GM21390 (cell line): ENCODE data around the gene SKIC8.

Experiments used
- ATAC-seq: cut with Tn5 transposase; IDR thresholded peaks from one replicate; pipeline ENCODE4 v1.9.1; 2021; ENCODE audit not compliant: unreplicated experiment

The SKIC8 gene

DNA sequence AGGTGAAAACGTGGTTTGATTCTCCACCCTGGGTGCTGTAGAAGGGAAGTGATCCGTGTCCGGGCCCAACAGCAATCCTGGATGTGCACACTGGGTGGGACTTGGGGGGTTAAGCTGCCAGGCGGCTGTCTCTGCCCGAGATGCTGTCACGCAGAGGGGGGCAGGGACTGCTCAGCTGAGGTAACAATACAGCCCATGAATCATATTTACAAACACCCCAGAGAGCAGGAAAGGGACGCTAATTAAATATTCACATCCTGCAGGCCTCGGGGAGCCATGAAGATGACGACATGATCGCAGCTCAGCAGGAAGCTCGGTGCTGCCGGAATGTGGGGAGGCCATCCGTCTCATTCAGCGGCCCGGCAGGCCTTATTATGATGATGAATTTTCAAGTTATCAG, 22.8 kb upstream of the SKIC8 start:
- no peak for ATAC-seq

DNA sequence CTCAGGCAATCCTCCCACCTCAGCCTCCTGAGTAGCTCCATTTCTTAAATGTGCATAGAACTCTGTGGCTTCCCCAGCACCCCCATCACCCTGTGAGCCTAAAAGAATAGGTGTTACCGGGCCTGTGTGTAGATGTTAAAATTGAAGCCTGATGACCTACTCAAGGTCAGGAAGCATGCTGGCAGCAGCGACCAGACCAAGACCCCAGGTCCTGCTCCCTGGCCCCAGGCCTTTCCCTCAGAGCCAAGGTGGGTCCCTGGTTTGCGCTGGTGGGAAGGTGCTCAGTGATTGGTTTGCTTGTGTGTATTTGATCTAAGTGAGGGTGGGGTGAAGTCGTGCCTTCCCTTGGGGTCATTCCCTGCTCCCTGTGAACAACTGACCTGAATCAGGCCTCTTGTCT, 22.4 kb upstream of the SKIC8 start:
- no peak for ATAC-seq

- no peak for ATAC-seq
Observed at GRCh38 chr15:78321041-78321570, 21.7 kb upstream of the SKIC8 start.

DNA sequence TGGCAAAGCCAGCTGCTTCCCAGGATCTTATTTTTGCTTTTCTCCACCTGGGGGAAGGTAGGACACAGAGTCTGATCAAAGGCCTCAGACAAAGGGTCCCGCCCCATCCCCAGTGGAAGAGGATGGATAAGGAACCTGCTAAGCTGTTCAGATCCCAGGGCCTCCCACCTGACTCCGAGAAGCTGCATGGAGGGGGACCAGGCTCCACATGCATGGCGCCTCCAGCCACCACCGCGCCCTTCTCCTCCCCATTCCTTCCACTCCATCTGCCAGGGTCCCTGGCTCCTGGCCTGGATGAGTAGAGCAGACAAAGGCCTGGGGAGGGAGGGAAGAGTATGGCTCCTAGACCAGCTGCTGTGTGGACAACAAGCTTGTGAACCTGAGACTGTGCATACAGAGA, 20.8 kb upstream of the SKIC8 start:
- ATAC-seq, result no peak

DNA sequence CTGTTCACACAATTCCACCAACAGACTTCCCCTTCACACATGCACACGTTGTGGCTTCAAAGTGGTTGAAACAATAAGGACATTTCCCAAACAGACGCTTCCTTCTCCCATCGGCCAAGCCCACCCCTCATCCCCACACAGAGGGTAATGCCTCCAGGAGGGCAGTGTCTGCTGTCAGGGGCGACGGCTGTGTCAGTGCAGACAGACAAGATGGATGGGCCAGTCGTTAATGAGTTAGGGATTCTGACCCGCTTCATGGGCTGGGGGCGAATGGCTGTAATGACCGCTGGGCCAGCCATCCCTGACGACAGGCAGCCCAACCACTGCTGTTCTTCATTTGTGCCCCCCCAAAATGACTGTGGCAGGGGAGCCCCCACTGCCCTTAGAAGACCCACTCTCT, 20.2 kb upstream of the SKIC8 start:
- ATAC-seq, result no peak

- no peak for ATAC-seq
Observed at GRCh38 chr15:78317145-78317836, 17.9 kb upstream of the SKIC8 start.

GRCh38 chr15:78316283-78317083, 17.1 kb upstream of the SKIC8 start:
- ATAC-seq, result no peak

DNA sequence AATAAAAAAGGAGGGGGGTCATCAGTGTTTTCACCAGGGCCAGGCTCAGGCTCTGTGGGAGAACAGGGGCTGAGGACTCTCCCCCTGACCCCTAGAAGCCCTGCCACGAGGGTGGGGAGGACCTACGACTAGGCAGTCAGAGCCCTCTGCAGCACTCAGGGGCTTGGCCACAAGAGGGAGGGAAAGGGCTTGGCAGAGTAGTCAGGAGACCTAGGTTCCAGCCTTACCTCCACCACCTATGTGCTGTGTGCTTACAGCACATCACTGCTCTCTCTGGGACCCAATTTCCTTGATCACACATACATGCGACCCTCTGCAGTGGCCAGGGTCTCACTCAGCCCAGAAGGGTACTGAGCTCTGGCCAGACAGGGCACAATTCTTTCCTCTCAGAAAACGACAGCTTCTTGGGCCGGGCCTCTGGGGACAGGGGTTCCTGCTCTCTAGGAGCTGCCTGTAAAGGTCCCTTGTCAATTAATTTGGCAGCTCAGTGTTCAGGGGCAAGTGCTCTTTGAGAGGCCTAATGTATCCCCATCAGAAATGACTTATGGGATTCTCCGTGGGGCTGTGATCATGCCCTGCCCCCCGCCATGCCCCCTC, 16.4 kb upstream of the SKIC8 start:
- no peak for ATAC-seq

DNA sequence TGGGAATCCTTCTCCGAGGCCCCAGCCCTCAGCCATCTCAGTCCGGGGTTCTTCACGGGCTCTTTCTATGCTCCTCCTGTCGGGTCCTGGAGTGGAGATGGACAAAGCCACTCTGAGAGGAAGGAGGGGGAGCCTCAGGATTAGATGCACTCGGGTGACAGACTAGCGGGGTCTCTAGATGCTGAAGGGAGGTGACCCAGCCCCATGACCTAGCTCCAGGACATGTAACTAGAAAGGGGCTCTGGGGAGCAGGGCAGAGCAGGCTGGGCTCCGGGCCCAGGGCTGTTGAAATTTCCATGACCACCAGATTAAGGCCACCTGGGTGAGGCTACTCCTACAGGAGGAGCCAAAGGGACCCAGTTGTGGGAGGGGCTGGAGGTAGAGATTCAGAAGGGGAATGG, 14.8 kb upstream of the SKIC8 start:
- ATAC-seq, result no peak

DNA sequence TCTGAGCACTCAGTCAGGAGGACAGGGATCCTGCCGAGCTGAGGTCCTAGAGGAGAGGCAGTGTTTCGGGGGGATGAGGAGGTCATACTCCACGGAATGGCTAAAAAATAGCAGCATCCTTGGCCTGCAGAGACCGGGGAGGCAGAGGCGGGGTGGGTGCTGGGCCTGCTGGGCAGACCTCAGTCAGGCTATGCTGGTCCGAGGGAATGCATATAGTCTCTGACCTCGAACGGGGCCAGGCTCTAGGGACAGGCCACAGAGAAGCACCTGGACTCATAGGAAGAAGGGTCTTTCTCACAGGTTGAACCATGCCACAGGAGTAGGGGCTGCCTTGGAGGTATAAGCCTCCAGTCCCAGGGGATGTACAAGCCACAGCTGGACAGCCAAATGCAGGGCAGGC, 14.0 kb upstream of the SKIC8 start:
- no peak for ATAC-seq

GRCh38 chr15:78312957-78313356, 13.5 kb upstream of the SKIC8 start:
- ATAC-seq, result no peak

- no peak for ATAC-seq
Observed at GRCh38 chr15:78312536-78312935, 13.1 kb upstream of the SKIC8 start.

DNA sequence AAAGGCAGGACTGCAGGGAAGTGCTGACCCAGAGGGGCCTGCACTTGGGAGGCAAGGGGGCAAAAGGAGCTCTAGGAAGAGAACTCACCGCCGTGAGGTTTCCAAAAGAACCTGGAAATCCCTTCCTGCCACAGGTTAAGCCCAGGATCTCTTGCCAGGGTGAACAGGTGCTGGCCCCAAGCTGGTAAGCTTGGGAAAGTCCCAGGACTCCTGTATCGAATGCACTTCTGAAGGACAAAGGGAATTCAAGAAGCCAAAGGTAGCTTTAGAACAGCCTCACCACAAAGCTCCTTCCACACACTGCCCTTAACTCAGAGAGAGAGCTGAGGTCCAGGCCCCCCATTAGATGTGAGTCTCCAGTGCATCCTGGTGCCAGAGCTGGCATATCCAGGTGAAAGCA, 11.9 kb upstream of the SKIC8 start:
- no peak for ATAC-seq

DNA sequence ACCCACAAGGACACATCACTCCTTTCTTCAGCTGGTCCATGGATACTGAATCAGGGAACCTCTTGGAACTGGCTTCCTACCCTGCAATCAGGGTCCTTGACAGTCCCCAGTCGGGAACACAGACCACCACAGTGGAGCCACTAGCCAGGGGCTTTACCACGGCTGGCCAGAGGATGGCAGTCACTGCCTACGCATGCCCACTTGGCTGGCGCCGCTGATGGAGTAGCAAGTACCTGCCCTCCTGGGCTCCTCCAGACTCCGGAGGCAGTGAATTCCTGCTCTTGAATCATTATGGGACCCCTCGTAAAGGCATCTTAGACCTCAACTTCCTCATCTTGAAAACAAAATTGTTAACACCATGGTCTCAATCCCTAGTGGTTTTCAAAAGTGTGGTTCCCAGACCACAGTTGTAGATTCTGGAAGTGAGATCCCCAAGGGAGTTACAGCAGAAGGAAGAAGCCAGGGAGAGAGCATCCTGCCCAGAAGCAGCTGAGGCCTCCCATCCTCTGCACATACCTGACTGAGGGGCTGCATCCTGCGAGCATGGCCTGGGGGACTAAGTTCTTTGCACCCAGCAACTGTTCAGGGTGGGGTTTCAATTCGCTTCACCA, 9.1 kb upstream of the SKIC8 start:
- ATAC-seq, result no peak

GRCh38 chr15:78307976-78308375, 8.6 kb upstream of the SKIC8 start:
- ATAC-seq, result no peak

DNA sequence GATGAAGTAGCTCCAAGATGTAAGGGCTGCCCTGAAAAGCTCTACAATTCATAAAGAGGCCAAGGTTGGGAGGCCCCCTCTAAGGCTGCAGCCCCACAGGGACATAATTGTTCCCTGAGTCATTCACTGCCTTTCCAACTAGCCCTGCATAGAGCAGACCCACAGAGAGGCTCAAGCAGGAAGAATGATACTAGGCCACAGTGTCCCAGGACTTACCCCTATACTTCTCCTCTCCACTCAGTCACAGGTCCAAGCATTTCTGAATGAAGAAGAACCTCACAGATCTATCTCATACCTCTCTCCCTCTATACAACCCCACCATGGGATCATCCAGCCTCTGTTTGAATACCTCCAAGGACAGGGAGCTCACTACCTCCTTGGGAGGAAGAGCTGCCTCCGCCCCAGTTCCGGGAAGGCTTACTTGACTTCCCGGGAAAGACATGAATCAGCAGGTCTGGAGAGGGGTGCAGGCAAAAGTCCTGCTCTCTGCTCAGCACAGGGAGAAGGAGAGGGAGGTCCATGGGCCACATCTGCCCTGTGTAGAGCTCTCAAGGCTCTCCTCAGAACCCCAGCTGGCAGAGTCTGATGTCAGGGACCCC, 6.9 kb upstream of the SKIC8 start:
- ATAC-seq, result no peak

GRCh38 chr15:78304216-78305066, 5.0 kb upstream of the SKIC8 start:
- no peak for ATAC-seq

DNA sequence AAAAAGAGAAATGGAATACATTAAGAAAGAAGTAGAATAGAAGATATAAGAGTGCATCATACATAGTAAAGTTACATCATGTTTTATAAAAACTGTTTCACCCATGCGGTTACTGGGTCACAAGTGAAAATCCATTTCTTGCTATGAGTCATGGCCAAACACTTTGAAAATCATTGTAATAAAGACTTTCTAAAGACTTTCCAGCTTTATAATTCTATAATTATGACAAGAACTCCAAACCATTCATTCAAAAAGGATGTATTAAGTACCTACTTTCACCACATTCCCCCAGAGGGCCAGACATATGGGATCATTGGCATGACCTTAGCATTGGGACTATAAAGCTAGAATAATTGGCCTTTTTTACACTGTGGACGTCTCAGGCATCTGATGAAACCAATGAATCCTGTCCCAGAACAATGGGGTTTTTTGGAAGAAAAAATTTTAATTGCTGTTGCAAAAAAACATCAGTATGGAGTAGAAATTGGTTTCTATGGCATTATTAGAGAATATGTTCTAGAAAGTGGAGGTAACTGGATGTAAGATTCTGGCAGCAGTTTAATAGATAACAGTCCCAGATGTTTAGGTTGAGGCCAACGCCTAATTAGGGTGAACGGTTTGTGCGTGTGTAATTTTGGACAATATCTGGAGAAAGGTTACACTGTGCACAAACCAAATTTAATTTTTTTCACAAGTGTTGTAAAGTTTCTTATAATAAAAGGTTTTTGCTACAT, 3.3 kb upstream of the SKIC8 start:
- ATAC-seq, result no peak

DNA sequence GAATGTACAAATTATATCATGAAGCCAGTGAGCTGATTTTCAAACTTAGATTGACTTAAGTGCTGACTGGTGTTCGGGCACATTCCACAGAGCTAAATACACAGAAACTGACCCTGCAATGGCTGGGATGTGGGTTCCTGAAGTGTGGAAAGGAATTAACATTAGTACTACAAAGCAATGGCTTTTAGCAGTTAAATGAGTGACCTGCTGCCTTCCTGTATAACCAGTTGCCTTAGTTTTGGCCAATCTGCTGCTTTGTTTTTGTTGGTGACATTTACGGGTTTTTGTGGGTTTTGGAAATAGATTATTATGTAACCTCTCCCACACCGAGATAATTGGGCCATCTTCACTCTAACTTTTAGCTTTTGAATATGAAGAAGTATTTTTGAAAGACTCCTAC, 2.4 kb upstream of the SKIC8 start:
- ATAC-seq, result no peak

DNA sequence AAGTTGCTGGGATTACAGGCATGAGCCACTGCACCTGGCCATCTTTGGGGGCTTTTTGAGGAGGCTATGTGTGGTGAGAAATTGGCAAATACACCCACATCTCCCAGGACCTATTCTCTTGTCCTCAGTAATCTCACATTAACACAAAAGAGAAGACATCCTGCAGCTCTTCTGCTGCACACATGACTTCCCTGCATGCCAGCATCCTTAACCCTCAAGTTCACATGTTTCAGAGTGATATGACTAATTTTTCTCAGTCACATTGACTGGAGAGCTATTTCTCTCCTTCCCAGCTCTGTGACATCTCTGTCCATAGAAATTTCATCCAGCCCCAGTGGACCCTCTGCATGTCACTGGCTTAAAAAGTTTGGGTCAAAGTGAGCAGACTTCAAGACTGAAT, 1.9 kb upstream of the SKIC8 start:
- ATAC-seq, result no peak
